ENCODE results near the gene ABHD11. TPM values are rescaled to one million over a fixed set of nuclear protein-coding genes. Genes with fewer than 3 reads are reported as not detected.

The ABHD11 gene
- total and polyA plus RNA-seq, 2 experiments from 2014 or later, result 18.7 to 24.6 TPM

DNA sequence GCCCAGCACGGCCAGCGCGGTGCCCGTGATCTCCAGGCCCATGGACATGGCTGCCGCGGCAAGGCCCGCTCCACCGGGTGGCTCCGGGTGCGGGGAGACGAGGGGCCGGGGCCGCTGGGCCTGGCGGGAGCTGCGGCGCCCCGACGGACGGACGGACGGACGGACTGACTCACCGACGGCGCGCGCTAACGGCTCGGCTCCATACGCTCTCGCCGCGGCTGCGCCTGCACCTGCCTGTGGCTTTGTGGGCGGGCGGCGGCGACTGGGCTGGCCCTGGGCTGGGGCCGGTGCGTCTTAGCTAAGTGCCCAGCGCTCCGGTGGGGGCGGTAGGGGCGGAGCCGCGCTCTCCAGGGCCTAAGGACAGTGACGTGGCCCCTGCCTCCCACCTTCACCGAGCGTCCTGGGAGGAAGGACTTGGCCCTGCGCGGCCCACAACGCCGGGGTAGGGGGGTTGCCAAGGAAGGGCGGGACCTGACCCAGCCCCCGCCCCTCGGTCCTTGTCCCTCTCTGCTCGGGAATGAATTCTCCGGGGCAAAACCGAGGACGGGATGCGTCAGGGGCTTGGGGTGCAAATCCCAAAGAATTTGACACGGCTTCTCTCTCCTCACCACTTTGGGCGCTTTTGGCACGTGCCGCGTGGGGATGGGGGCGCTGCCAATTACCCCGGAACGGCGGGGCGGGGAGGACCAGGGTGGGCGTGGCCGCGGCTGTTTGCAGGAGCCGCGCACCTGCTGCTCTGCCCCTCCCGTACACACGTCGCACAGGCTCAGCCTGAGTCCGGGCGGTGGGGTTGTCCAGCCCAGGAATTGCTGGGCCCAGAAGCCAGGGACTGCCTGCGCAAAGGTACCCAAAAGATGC, 31.6 kb upstream of the ABHD11 start, which contains the start of gene CLDN3 (continued):
- TF ChIP-seq, protein P1, sequence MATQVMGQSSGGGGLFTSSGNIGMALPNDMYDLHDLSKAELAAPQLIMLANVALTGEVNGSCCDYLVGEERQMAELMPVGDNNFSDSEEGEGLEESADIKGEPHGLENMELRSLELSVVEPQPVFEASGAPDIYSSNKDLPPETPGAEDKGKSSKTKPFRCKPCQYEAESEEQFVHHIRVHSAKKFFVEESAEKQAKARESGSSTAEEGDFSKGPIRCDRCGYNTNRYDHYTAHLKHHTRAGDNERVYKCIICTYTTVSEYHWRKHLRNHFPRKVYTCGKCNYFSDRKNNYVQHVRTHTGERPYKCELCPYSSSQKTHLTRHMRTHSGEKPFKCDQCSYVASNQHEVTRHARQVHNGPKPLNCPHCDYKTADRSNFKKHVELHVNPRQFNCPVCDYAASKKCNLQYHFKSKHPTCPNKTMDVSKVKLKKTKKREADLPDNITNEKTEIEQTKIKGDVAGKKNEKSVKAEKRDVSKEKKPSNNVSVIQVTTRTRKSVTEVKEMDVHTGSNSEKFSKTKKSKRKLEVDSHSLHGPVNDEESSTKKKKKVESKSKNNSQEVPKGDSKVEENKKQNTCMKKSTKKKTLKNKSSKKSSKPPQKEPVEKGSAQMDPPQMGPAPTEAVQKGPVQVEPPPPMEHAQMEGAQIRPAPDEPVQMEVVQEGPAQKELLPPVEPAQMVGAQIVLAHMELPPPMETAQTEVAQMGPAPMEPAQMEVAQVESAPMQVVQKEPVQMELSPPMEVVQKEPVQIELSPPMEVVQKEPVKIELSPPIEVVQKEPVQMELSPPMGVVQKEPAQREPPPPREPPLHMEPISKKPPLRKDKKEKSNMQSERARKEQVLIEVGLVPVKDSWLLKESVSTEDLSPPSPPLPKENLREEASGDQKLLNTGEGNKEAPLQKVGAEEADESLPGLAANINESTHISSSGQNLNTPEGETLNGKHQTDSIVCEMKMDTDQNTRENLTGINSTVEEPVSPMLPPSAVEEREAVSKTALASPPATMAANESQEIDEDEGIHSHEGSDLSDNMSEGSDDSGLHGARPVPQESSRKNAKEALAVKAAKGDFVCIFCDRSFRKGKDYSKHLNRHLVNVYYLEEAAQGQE (IDR thresholded peaks at IDR 0.05; ENCODE audit: unreplicated experiment), result no peak
- TF ChIP-seq, protein P2, sequence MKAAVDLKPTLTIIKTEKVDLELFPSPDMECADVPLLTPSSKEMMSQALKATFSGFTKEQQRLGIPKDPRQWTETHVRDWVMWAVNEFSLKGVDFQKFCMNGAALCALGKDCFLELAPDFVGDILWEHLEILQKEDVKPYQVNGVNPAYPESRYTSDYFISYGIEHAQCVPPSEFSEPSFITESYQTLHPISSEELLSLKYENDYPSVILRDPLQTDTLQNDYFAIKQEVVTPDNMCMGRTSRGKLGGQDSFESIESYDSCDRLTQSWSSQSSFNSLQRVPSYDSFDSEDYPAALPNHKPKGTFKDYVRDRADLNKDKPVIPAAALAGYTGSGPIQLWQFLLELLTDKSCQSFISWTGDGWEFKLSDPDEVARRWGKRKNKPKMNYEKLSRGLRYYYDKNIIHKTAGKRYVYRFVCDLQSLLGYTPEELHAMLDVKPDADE (IDR thresholded peaks at IDR 0.05), result no peak

DNA sequence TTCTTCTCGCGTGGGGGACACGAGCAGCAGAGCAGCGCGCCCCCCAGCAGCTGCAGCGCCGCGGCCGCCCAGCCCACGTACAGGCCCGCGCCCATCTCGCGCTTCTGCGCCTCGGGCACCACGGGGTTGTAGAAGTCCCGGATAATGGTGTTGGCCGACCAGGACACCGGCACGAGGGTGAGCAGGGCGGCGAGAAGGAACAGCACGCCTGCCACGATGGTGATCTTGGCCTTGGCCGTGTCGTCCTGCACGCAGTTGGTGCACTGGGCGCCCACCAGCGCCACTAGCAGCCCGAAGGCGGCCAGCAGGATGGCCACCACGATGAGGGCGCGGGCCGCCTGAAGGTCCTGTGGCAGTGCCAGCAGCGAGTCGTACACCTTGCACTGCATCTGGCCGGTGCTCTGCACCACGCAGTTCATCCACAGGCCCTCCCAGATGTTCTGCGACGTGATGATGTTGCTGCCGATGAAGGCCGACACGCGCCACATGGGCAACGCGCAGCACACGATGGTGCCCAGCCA, 30.9 kb upstream of the ABHD11 start:
- 0 out of 3 replicates have a peak, but pooled peaks cover 5% of the 10 kb centered on the region for H3K36me3 Mint-ChIP-seq (ENCODE audit: low read depth)
- H3K4me3 ChIP-seq, result peak overlapping the region; percentile 80
- H3K36me3 ChIP-seq (ENCODE audit: insufficient read depth), result no peaks in the 10 kb centered on the region
- H3K27me3 Mint-ChIP-seq (ENCODE audit: insufficient read depth, low read depth, poor library complexity), result peaks cover 12% of the 10 kb centered on the region
- H3F3A ChIP-seq (replicated peaks; ENCODE audit: low read depth), result no peaks in the 10 kb centered on the region
- DNase-seq (ENCODE audit: low spot score) (no peak), ATAC-seq (peak; percentile 12)
- TF ChIP-seq, protein P3, sequence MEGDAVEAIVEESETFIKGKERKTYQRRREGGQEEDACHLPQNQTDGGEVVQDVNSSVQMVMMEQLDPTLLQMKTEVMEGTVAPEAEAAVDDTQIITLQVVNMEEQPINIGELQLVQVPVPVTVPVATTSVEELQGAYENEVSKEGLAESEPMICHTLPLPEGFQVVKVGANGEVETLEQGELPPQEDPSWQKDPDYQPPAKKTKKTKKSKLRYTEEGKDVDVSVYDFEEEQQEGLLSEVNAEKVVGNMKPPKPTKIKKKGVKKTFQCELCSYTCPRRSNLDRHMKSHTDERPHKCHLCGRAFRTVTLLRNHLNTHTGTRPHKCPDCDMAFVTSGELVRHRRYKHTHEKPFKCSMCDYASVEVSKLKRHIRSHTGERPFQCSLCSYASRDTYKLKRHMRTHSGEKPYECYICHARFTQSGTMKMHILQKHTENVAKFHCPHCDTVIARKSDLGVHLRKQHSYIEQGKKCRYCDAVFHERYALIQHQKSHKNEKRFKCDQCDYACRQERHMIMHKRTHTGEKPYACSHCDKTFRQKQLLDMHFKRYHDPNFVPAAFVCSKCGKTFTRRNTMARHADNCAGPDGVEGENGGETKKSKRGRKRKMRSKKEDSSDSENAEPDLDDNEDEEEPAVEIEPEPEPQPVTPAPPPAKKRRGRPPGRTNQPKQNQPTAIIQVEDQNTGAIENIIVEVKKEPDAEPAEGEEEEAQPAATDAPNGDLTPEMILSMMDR (conservative IDR thresholded peaks at IDR 0.05; ENCODE audit: low read depth in 2 of 2), result no peak
- TF ChIP-seq ZNF331 (CRISPR knock-in tag; IDR thresholded peaks at IDR 0.05; ENCODE audit: low read depth) (no peak), STAT1 (IDR thresholded peaks at IDR 0.05; ENCODE audit: unreplicated experiment) (no peak), POLR2AphosphoS5 (IDR thresholded peaks at IDR 0.05; ENCODE audit: low read depth) (no peak), EZH2 (IDR thresholded peaks at IDR 0.05; ENCODE audit: low read depth, unreplicated experiment) (no peak)
- TF ChIP-seq, protein P4, sequence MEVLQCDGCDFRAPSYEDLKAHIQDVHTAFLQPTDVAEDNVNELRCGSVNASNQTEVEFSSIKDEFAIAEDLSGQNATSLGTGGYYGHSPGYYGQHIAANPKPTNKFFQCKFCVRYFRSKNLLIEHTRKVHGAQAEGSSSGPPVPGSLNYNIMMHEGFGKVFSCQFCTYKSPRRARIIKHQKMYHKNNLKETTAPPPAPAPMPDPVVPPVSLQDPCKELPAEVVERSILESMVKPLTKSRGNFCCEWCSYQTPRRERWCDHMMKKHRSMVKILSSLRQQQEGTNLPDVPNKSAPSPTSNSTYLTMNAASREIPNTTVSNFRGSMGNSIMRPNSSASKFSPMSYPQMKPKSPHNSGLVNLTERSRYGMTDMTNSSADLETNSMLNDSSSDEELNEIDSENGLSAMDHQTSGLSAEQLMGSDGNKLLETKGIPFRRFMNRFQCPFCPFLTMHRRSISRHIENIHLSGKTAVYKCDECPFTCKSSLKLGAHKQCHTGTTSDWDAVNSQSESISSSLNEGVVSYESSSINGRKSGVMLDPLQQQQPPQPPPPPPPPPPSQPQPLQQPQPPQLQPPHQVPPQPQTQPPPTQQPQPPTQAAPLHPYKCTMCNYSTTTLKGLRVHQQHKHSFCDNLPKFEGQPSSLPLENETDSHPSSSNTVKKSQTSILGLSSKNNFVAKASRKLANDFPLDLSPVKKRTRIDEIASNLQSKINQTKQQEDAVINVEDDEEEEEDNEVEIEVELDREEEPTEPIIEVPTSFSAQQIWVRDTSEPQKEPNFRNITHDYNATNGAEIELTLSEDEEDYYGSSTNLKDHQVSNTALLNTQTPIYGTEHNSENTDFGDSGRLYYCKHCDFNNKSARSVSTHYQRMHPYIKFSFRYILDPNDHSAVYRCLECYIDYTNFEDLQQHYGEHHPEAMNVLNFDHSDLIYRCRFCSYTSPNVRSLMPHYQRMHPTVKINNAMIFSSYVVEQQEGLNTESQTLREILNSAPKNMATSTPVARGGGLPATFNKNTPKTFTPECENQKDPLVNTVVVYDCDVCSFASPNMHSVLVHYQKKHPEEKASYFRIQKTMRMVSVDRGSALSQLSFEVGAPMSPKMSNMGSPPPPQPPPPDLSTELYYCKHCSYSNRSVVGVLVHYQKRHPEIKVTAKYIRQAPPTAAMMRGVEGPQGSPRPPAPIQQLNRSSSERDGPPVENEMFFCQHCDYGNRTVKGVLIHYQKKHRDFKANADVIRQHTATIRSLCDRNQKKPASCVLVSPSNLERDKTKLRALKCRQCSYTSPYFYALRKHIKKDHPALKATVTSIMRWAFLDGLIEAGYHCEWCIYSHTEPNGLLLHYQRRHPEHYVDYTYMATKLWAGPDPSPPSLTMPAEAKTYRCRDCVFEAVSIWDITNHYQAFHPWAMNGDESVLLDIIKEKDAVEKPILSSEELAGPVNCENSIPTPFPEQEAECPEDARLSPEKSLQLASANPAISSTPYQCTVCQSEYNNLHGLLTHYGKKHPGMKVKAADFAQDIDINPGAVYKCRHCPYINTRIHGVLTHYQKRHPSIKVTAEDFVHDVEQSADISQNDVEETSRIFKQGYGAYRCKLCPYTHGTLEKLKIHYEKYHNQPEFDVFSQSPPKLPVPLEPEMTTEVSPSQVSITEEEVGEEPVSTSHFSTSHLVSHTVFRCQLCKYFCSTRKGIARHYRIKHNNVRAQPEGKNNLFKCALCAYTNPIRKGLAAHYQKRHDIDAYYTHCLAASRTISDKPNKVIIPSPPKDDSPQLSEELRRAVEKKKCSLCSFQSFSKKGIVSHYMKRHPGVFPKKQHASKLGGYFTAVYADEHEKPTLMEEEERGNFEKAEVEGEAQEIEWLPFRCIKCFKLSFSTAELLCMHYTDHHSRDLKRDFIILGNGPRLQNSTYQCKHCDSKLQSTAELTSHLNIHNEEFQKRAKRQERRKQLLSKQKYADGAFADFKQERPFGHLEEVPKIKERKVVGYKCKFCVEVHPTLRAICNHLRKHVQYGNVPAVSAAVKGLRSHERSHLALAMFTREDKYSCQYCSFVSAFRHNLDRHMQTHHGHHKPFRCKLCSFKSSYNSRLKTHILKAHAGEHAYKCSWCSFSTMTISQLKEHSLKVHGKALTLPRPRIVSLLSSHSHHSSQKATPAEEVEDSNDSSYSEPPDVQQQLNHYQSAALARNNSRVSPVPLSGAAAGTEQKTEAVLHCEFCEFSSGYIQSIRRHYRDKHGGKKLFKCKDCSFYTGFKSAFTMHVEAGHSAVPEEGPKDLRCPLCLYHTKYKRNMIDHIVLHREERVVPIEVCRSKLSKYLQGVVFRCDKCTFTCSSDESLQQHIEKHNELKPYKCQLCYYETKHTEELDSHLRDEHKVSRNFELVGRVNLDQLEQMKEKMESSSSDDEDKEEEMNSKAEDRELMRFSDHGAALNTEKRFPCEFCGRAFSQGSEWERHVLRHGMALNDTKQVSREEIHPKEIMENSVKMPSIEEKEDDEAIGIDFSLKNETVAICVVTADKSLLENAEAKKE (CRISPR knock-in tag; IDR thresholded peaks at IDR 0.05), result no peak
- no peaks in the 10 kb centered on the region for H3K79me2 ChIP-seq (replicated peaks; ENCODE audit: insufficient read depth)
- peaks cover 5% of the 10 kb centered on the region; the same call in 1 of the 2 replicates for H3K4me1 ChIP-seq (ENCODE audit: insufficient read depth)
- no peaks in the 10 kb centered on the region for H4K20me1 ChIP-seq (replicated peaks; ENCODE audit: insufficient read depth)
- peaks cover 5% of the 10 kb centered on the region; the same call in 2 of the 3 replicates for H3K4me1 Mint-ChIP-seq
- H3K9me3 Mint-ChIP-seq, result no peaks in the 10 kb centered on the region; the same call in 2 of the 3 replicates
- H3K4me2 ChIP-seq, result peak overlapping the region; percentile 84
- H3K4me3 Mint-ChIP-seq, result peak overlapping the region; percentile 81
- no peak overlapping the region for H3K27ac ChIP-seq (ENCODE audit: low read depth)
- peak overlapping the region; percentile 91 for H2AFZ ChIP-seq
- peaks cover 17% of the 10 kb centered on the region for H3K27me3 ChIP-seq (ENCODE audit: insufficient read depth)
- no peak overlapping the region for H3K27ac Mint-ChIP-seq
- peaks cover 8% of the 10 kb centered on the region; the same call in 1 of the 2 replicates for H3K9me2 ChIP-seq (ENCODE audit: insufficient read depth)

Data from GM23338 (cell line).